Caki2 (cell line): Measurements from ENCODE around the gene ARID1B. TPM values are rescaled to one million over a fixed set of nuclear protein-coding genes. Genes with fewer than 3 reads are reported as not detected.

Source experiments
- DNase-seq: peaks from one replicate; pipeline ENCODE4 v3.0.0-alpha.2; 2015; ENCODE audit warnings: low read depth
- in situ Hi-C: cut with HindIII; loops from 2 replicates; pipeline ENCODE4 v1.10.0; 2016; ENCODE audit warnings: low sequenced_read_pairs, low pct_unique_long_range_greater_than_20kb, mixed read lengths
- total RNA-seq: library from RNA; depleted of rRNA; stranded (reverse); fragments of >200 nt; shearing (Covaris generic); gene quantifications from 2 replicates; pipeline ENCODE4 v1.2.3, GENCODE V29; 2014; ENCODE audit warnings: low replicate concordance; rRNA removed

The ARID1B gene
- 3.2 and 6.9 TPM in 2 replicates for total RNA-seq

- in situ Hi-C loops, result no loop called here
- DNase-seq, result peak; percentile 68
These were observed at the start of gene ARID1B for GRCh38 chr6:156776840-156777576. Gene ARID1B (plus strand): TSS chr6:156777378. CDS start chr6:156777681, 303 bp downstream.

GRCh38 chr6:156727715-156728385, 49.3 kb upstream of the ARID1B start:
- in situ Hi-C loops, result no loop called here
- DNase-seq, result no peak

DNA sequence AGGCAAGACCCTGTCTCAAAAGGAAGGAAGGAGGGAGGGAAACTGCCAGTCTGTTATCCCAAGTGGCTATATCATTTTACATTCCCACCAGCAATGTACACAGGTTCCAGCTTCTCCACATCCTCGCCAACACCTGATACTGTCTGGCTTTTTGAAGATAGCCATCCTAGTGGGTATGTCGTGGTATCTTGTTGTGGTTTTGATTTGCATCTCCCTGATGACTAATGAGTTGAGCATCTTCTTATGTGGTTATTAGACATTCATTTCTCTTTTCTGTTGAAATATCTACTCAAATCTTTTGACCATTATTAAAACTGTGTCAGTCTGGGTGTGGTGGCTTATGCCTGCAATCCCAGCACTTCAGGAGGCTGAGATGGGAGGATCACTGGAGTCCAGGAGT, 47.9 kb upstream of the ARID1B start:
- in situ Hi-C loops, result no loop called here
- DNase-seq, result peak; percentile 30

GRCh38 chr6:156731396-156731795, 45.8 kb upstream of the ARID1B start:
- in situ Hi-C loops, result no loop called here
- peak; percentile 21 for DNase-seq

DNA sequence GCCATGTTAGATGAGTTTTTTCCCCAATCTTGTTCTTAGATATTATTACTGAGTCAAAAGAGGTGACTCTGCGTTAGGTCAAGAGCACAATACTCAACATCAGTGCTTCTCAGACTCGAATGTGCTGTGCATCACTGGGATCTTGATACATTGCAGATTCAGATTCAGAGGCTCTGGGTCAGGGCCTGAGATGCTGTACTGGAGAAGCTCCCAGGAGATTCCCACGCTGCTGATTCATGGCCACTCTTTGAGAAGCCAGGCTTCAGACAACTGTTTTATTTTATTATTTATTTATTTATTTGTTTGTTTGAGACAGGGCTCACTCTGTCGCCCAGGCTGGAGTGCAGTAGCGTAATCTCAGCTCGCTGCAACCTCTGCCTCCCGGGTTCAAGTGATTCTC, 41.4 kb upstream of the ARID1B start:
- in situ Hi-C loops, result no loop called here

DNA sequence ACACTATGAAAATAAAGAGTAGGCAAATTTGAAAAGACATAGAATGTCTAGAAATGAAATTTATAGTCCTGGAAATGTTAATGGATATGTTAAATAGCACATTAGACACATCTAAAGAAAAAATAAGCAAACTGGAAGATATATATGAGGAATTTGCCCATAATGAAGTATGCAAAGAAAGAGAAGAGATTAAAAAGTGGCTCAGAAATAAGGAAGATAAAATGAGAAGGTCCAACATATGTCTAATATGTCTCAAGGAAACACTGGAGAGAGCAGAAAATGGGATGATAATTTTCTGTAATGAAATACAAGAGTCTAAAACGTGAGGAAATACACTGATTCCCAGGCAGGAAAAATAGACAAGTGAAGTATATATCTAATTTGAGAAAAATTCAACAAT, 36.6 kb upstream of the ARID1B start:
- in situ Hi-C loops, result no loop called here

More for the DNA sequence above, 41.4 kb upstream of the ARID1B start:
- no peak for DNase-seq

DNA sequence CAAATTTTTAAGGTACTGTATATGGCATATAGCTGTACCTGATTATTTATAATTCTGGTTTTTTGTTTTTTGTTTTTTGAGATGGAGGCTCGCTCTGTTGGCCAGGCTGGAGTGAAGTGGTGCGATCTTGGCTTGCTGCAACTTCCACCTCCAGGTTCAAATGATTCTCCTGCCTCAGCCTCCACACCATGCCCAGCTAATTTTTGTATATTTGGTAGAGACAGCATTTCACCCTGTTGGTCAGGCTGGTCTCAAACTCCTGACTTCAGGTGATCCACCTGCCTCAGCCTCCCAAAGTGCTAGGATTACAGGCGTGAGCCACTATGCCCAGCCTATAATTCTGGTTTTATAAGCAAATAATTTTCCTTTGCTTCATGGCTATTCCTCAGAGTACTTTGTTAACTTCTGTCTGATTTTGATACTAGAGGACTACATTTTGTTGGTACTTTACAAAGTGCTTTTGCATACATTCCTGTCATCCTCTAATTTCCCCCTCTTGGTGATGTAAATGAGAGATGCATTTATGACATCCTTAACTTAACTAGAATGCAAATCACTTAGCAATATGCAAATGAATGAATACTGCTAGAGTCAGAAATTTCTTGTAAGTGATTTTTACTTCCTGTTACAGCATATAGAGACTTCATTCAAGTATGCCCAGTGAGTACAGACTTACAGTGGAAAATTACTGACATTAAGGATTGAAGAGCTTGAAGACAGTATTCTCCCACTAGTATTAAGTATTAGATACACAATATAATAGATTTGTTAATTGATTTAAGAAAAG, 35.7 kb upstream of the ARID1B start:
- no peak for DNase-seq
- in situ Hi-C loops, result no loop called here

More for the DNA sequence above, 36.6 kb upstream of the ARID1B start:
- no peak for DNase-seq

DNA sequence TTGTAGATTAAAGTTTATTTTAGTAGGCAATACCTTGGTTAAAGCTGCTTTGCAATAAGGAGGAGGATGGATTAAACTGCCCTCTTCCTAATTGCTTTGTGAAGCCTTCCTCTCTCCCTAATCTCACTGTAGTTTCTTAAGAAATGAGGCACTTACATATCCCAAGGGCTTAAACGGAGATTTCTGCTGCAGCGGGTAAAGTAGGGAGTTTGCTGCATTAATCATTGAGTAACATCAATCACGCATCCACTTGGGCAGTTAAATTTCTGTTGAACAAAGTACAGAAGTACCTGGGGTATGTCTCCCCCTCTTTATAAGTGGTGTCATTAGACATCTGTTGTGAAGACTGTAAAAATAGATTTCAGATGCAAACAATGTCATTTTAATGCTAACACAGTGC, 29.5 kb upstream of the ARID1B start:
- no peak for DNase-seq
- in situ Hi-C loops, result no loop called here

DNA sequence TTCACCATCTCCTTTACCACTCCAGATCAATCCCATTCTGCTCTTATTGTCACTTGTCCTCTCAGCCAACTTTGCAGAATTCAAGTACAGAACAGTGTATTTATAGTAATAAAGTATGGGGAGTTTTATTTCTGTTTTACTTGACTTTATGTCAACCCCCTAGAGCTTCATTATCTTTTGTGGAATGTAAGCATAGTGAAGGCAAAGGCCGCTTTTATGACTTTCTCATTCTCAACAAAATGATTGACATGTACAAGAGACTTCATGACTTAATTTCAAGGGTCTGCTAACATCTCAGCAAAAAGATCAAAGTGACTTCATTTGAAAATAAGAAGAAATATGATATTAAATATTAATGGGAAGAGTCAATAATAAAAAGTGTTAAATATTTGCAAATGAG, 28.7 kb upstream of the ARID1B start:
- in situ Hi-C loops, result no loop called here
- no peak for DNase-seq

- peak; percentile 81 for DNase-seq
- in situ Hi-C loops, result no loop called here
These were observed 24.4 kb upstream of the ARID1B start for GRCh38 chr6:156752666-156753301.

- no peak for DNase-seq
- in situ Hi-C loops, result no loop called here
These were observed 20.3 kb upstream of the ARID1B start for GRCh38 chr6:156756630-156757610.

- in situ Hi-C loops, result no loop called here
- DNase-seq, result no peak
These were observed 19.3 kb upstream of the ARID1B start for GRCh38 chr6:156757849-156758248.

DNA sequence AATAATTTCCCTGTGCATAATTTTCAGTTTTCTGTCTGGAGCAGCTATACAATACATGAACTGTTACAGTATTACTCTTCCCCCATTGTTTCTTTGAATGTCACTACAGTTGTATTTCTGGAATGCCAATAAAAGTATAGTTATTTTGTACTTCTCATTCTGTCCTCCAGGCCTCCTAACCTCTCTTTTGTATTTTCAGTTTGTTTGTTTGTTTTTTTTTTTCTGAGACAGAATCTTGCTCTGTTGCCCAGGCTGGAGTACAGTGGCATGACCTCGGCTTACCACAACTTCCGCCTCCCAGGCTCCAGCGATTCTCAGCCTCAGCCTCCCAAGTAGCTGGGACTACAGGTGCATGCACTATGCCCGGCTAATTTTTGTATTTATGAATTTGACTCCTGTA, 16.8 kb upstream of the ARID1B start:
- DNase-seq, result no peak
- in situ Hi-C loops, result no loop called here

DNA sequence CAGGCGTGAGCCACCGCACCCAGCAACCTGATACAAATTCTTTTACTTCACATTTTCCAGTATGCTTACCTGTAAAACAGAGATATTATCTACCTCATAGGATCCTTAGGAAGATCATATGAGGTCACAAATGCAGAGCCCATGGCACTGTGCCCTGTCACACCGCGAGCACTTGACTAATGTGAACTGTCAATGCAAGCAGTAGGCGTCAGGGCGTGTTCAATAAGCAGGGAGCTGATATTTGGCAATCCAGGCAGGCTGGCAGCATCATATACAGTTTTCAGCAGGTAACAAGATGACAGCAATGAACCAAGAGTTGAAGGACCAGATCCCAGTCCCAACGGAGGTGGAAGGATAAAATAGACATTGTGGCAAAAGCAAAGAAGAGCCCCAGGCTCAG, 14.6 kb upstream of the ARID1B start:
- in situ Hi-C loops, result no loop called here
- no peak for DNase-seq

- in situ Hi-C loops, result no loop called here
- DNase-seq, result no peak
These were observed 12.1 kb upstream of the ARID1B start for GRCh38 chr6:156765117-156765516.

GRCh38 chr6:156767603-156768467, 9.3 kb upstream of the ARID1B start:
- in situ Hi-C loops, result no loop called here
- DNase-seq, result no peak

DNA sequence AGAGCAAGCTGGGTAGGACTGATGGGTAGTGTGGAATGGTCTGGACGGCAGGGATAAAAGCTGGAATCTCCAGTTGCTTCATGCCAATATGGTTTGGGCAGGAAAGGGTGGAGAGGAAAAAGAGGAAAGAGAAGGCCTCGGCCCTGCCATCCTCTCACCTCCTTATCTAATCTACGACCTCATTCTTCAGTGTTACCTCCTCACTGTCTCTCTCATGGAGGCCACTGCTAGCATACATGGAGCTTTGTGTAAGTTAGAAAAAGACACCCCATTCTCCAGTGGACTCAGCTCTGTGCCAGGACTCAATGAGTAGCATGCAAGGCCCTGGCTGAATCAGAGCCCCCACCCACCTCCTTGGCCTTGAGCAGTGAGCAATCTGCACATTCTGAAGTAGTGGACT, 6.1 kb upstream of the ARID1B start:
- in situ Hi-C loops, result no loop called here
- DNase-seq, result no peak
